Activated T-cell treated with anti-CD3 and anti-CD28 coated beads, Interleukin-2, amount 50 U/mL, for 48 hours (primary cell): ENCODE results near the gene RIN3.

ENCODE experiments used
- DNase-seq, 2 experiments: peaks; one replicate each; pipeline ENCODE4 v3.0.0-alpha.2; 2020

RIN3 gene

DNA sequence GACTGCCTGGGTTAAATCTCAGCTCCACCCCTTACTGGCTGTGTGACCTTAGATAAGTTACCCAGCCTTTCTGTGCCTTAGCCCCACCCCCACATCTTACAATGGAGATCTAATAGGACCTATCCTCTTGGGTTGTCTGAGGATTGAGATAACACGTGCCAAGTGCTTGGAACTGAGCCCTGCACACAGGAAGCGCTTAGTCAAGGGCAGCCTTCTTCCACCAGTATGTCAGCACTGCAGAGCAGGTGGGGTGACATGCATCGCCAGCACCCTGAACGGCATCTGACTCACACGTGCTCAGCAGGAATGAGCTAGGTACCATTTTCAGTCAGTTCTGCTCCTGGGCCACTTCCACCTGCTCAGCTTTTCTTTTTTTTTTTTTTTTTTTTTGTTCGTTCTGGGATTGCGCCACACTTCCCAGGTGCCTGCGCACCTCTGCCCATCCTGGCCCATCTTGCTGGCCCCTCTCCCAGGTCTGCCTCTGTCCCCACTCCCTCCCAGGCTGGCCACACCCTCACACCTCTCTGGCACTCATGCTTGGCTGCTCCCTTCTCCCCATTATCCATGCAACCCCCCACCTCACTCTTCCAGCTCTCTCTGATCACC lies 215.3 kb downstream of the RIN3 start:
- DNase-seq: peak; percentile 64 to 74

DNA sequence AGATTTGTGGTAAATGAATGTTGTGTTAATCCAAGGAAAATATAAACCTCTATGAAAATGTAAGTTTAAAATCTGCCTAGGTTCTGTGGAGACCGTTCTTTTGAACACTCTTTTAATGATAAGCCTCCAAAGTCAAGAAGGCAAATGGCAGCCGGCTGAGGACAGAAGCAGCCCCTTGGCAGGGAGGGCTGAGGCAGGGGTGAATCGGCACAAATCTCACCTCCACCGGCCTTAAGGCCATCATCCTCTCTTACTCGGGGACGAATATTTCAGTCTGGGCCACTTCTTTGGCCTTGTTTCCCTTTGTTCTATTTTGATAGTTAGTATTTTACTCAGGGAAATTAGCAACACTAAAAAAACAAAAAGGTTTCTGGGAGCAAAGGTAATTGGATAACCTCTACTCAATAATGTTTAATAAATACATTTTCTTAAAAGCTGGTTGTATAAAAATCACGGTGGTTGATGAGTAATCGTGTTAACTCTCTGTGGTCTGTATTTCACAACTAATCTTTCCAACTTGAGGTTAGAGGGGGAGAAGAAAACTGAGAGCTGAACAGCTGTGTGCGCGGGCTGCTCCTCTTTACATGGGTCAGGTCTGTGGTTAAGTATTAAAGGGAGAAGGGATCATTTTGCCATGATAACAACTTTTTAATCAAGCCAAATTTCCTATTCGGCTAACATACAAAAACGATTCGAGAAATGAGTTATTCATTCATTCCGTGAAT lies 216.2 kb downstream of the RIN3 start:
- DNase-seq: peak; percentile 36 to 51

DNA sequence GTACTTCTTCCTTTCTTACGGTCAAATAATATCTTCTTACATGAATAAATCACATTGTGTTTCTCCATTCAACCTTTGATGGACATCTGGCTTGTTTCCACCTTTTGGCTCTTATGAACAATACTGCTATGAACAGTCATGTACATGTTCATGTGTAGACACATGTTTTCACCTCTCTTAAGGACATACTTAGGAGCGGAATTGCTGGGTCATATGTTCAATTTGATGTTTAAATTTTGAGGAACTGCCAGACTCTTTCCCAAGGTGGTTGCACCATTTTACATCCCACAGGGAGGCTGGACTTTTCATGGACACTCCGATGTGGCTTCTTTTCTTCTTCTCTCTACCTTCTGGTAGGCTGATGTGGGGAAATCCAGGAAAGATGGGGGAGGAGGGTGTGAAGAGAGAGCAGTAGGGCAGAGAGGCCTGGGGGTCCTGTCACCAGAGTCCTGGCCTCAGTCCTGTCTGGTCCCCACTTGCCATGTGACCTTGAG lies 218.1 kb downstream of the RIN3 start:
- no peak for DNase-seq

DNA sequence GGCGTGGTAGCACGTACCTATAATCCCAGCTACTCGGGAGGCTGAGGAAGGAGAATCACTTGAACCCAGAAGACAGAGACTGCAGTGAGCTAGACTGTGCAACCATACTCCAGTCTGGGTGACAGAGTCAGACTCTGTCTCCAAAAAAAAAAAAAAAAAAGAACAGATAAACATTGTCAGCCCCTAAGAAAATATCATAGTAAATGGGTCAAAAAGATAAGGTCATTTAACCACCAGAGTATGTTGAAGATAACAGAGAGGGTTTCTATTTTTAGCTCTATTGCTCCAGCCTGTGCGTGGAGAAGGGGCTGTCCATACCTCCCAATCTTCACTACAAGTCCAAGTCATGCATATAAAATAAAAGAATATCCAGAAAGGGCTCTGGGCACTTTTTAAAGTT lies 219.4 kb downstream of the RIN3 start:
- no peak for DNase-seq

DNA sequence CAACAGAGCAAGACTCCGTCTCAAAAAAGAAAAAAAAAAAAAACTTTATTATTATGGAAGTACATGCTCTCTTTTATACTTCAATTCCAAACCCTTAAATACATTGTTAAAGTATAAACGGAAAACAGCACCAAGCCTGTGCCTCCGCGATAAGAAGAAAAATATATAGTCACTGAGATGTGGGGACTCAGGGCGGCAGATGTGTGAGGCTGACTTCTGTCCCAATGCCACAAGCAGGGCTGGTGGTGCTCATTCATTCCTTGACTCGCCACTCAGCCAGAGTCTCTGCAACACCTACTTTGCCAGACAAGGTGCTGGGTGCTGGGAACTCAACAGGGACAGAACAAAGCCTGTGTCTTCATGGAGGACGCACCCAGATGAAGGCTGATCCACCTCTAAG lies 221.0 kb downstream of the RIN3 start:
- DNase-seq: no peak

DNA sequence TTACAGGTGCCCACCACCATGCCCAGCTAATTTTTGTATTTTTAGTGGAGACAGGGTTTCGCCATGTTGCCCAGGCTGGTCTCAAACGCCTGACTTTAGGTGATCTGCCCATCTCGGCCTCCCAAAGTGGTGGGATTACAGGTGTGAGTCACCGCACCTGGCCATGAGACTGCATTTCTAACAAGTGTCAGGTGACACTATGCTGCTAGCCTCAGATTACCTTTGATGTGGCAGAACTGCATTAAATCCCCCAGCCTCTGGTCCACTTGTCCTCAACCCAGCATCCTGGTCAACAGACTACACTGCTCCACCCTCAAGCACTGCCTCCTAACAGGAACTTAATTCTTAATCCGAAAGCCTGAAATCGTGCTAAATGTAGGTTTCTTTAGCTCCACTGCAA lies 221.8 kb downstream of the RIN3 start:
- no peak for DNase-seq

DNA sequence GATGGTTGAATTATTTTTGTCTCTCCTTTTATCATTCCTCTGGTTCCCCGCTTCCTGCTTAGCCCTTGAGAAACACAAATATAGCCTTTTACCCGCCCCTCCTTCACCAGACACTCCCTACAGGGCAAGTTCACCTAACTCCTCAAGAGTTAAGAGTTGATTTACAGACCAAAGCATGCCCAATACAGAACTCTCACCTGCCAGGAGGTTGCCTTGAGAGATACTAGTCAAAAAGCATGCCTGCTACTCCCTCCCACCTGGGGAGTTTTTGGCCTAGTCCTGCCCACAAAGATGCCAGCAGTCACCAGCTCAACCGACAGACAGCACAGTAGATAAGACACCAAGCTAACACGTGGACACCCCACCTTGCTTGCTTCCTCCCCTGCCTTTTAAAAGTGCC lies 223.6 kb downstream of the RIN3 start:
- DNase-seq: no peak

DNA sequence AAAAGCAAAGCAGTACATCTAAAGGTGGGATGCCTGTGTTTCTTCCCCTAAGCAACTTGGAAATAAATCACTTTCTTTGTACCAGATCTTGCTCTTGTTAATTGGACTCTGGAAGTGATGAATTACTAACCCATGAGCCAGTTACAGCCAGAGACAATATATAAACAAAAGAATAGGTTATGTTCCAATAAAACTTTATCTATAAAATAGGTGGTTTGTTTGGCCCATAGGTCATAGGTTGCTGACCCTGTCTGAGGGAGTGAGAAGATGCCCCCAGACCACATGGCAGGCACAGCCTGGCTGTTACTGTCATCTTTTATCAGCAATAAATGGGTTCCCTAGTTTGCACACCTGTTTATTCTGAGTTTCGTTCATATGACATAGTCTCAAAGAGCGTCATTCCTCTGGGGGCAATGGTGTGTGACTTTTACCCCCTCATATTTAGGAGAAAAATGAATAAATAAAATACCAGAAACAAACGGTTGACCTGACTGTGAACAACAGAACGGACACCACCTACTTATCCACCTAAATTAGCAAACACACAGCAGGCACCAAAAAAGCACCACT lies 224.1 kb downstream of the RIN3 start:
- no peak for DNase-seq
